ENCODE measurements around the gene PTCHD1. TPM values are rescaled to one million over a fixed set of nuclear protein-coding genes. Genes with fewer than 3 reads are reported as not detected.

Gene PTCHD1
- polyA plus RNA-seq, 1 donor = 0.32 TPM

GRCh38 chrX:23356189-23356588, 21.5 kb downstream of the PTCHD1 start:
- no peak for DNase-seq

GRCh38 chrX:23364416-23364815, 29.8 kb downstream of the PTCHD1 start:
- no peak for DNase-seq

GRCh38 chrX:23365541-23365940, 30.9 kb downstream of the PTCHD1 start:
- no peak for DNase-seq

GRCh38 chrX:23366914-23367313, 32.3 kb downstream of the PTCHD1 start:
- no peak for DNase-seq

GRCh38 chrX:23369027-23369426, 34.4 kb downstream of the PTCHD1 start:
- DNase-seq = no peak

- no peak for DNase-seq
Measured at GRCh38 chrX:23372220-23372902, 37.7 kb downstream of the PTCHD1 start.

- DNase-seq = no peak
Measured at GRCh38 chrX:23373129-23373804, 38.6 kb downstream of the PTCHD1 start.

- no peak for DNase-seq
Measured at GRCh38 chrX:23374291-23374690, 39.6 kb downstream of the PTCHD1 start.

GRCh38 chrX:23376581-23376980, 41.9 kb downstream of the PTCHD1 start:
- no peak for DNase-seq

GRCh38 chrX:23380581-23380980, 45.9 kb downstream of the PTCHD1 start:
- no peak for DNase-seq

GRCh38 chrX:23381099-23382087, 46.7 kb downstream of the PTCHD1 start:
- DNase-seq = no peak

- no peak for DNase-seq
Measured at GRCh38 chrX:23382572-23382971, 47.9 kb downstream of the PTCHD1 start.

- DNase-seq = peak; percentile 28
Measured at GRCh38 chrX:23383411-23383810, 48.8 kb downstream of the PTCHD1 start.

- DNase-seq = no peak
Measured at GRCh38 chrX:23385242-23385641, 50.6 kb downstream of the PTCHD1 start.

- DNase-seq = no peak
Measured at GRCh38 chrX:23386260-23386659, 51.6 kb downstream of the PTCHD1 start.

GRCh38 chrX:23386726-23387125, 52.1 kb downstream of the PTCHD1 start:
- no peak for DNase-seq

- DNase-seq = no peak
Measured at GRCh38 chrX:23387550-23388184, 53.0 kb downstream of the PTCHD1 start.

- no peak for DNase-seq
Measured at GRCh38 chrX:23389196-23389792, 54.6 kb downstream of the PTCHD1 start.

GRCh38 chrX:23390979-23391378, 56.3 kb downstream of the PTCHD1 start:
- no peak for DNase-seq

- no peak for DNase-seq
Measured at GRCh38 chrX:23392195-23392594, 57.5 kb downstream of the PTCHD1 start.

- no peak for DNase-seq
Measured at GRCh38 chrX:23394421-23394820, 59.8 kb downstream of the PTCHD1 start.

- DNase-seq = no peak
Measured at GRCh38 chrX:23396263-23396662, 61.6 kb downstream of the PTCHD1 start.

Data from hindlimb muscle (tissue), 1 donor.